Embryonic facial prominence (tissue), 1 donor: Measurements from ENCODE around the gene B3GNT9.

Experiments
- DNase-seq: peaks from one replicate; pipeline ENCODE4 v3.0.0-alpha.2; 2016; ENCODE audit errors: extremely low spot score

The B3GNT9 gene

DNA sequence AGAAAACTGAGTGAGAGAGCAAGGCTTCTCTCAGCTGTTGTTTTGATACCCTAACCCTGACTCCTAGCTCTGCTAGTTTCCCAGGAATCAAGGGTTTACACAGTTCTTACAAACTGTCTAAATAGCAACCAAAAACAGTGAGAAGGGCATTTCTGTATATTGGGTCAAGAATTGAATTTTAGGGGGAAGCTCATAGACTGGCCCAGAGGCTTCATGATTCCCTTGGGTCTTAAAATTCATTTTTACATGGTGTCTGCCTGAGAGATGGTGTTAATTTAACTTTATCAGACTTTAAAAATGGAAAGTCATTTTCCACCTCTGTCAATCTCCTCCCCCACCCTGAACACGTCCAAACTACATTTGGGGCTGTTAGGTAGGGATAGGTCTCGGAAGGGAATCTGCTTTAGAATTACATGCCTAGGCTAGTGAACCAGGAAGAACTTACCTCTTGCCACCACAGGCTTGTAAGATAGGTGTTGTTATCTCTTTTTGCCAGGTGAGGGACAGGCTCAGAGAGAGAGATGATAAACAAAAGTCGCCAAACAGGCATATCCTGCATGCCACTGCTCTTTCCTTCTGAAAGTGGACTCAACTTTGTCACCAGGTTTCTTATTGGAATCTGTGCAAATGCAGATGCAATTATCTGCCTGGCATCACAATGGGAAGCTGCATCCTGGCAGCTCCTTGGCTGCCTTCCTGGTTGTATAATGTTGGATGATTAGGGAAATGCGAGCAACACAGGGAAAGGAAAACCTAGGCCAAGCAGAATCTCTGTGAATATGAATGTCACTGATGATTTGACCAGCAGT, 38.0 kb downstream of the B3GNT9 start:
- DNase-seq: no peak

GRCh38 chr16:67111951-67112444, 38.8 kb downstream of the B3GNT9 start:
- no peak for DNase-seq

GRCh38 chr16:67109407-67110135, 41.2 kb downstream of the B3GNT9 start, which contains the start of gene PHAF1:
Gene PHAF1 (plus strand): TSS chr16:67109941. CDS start chr16:67110176, 235 bp downstream.
- peak; percentile 76 for DNase-seq

DNA sequence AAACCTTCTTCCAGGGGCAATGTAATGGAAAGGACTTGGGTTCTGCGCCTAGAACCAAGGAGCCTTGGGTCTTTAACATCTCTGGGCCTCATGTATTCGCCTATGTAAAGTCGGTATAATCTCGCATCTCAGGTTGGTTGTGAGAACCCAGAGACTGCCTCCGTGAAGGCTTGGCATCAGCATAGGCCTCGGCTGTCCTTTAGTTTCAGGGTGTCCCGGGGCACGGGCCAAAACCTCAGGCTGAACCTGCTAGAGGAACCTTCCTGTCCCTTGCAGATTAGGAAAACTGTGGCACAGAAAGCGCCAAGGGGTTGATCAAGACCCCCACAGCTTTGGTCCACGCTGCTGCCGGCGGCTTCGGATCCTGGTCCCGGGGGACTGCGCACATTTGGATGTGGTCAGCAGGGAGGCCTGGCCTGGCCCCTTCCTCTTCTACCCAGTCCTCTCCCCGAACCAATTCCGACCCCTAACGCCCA, 41.8 kb downstream of the B3GNT9 start:
- no peak for DNase-seq

- no peak for DNase-seq
These were observed 42.3 kb downstream of the B3GNT9 start for GRCh38 chr16:67108489-67108888.

DNA sequence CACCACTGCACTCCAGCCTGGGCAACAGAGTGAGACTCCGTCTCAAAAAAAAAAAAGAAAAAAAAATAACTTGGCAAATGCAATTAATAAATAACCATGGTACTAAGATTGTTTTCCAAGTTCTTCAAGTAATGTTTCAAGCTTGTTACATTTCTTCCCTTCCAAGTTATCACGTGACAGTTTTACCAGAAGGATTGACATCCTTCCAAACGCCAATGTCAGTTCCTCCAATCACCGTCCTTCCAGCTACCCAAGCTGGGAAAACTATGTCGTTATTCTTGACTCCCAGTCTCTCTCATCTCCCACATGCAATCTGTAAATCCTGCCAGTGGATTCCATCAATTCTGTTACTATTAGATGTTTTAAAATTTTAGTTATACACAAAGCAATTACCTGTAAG, 44.9 kb downstream of the B3GNT9 start:
- no peak for DNase-seq

DNA sequence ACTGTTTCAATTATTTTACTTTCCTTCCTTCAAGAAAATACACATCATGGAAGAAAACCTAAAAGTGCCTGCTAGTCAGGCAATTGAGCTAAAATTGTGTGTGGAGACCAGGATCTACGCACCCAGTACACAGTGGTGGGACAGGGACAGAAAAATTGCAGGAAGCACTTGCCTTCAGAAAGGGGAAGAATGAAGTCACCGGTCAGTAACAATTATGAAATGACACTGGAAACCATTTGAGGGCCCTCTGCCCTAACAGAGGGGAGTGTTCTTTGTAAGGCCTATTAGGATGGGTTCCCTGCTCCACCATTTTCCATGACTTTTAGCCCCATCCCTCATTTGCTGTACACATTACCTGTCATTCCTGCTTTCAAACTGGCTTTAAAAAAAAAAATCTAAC, 45.6 kb downstream of the B3GNT9 start:
- DNase-seq: no peak

GRCh38 chr16:67104845-67105244, 46.0 kb downstream of the B3GNT9 start:
- no peak for DNase-seq

GRCh38 chr16:67104061-67104460, 46.7 kb downstream of the B3GNT9 start:
- no peak for DNase-seq

GRCh38 chr16:67101311-67102082, 49.3 kb downstream of the B3GNT9 start:
- no peak for DNase-seq

- no peak for DNase-seq
These were observed 50.1 kb downstream of the B3GNT9 start for GRCh38 chr16:67100569-67101310.

DNA sequence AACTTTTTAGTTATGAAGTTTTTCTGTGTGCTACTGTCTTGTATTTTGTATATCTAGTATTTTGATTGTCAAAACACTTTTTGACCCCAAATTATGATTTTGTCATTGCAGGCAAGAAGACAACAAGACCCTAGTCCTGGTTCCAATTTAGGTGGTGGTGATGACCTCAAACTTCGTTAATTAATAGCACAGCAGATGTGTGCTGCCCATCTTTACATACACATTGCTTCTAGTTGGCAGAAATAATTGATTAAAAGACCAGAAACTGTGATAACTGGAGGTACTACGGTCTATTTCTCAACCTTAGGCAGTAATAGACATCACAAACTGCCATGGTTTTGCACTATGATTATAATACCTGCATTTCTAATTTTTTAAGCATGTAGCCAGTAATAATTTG, 52.2 kb downstream of the B3GNT9 start:
- no peak for DNase-seq
